ENCODE measurements around the gene SCAMP2.

SCAMP2 gene

DNA sequence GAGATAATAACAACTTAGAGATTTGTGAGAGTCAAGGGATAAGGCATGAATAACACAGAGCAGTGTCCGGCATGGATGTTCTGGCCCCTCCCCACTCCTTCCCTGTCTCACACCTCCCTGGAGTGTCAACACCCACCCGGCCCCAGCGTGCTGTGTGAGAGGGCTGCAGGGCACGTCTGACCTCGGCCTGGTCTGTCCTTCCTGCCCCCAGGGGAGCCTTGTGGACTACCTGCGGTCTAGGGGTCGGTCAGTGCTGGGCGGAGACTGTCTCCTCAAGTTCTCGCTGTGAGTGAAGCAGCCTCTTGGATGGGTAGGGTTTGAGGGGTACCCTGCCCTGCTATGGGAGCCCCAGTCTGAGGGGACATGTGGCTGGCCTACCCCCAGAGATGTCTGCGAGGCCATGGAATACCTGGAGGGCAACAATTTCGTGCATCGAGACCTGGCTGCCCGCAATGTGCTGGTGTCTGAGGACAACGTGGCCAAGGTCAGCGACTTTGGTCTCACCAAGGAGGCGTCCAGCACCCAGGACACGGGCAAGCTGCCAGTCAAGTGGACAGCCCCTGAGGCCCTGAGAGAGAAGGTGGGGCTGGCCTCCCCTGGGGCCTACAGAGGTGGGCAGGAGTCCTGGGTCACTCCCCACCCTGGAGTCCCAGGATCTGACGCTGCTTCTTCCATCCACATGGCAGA lies 71.7 kb downstream of the SCAMP2 start:
- Histone ChIP-seq H3K27ac (ENCODE audit: low read depth, low read length) (no peak overlapping the region), H3K36me3 (ENCODE audit: control insufficient read depth in 1 of 2, insufficient read depth in 2 of 2, low read length in 2 of 2) (peaks cover 14 to 59% of the 10 kb centered on the region in 2 donors), H3K9ac (ENCODE audit: low read depth in 1 of 2, low read length in 2 of 2) (no peak overlapping the region), H3K27me3 (ENCODE audit: control insufficient read depth in 1 of 2, insufficient read depth in 2 of 2, low read length in 2 of 2) (no peaks in the 10 kb centered on the region), H3K4me1 (ENCODE audit: control insufficient read depth in 1 of 2, insufficient read depth in 2 of 2, low read length in 2 of 2) (peaks cover 32 to 35% of the 10 kb centered on the region in 2 donors), H3K4me3 (ENCODE audit: low read depth in 1 of 2, low read length in 2 of 2) (no peak overlapping the region), H3K9me3 (ENCODE audit: control insufficient read depth in 1 of 2, low read length in 2 of 2) (no peaks in the 10 kb centered on the region)

GRCh38 chr15:74800559-74801094 lies 72.5 kb downstream of the SCAMP2 start:
- Histone ChIP-seq H3K36me3 (ENCODE audit: control insufficient read depth in 1 of 2, insufficient read depth in 2 of 2, low read length in 2 of 2) (peaks cover 14 to 59% of the 10 kb centered on the region in 2 donors), H3K27ac (ENCODE audit: low read depth, low read length) (no peak overlapping the region), H3K27me3 (ENCODE audit: control insufficient read depth in 1 of 2, insufficient read depth in 2 of 2, low read length in 2 of 2) (no peaks in the 10 kb centered on the region), H3K4me3 (ENCODE audit: low read depth in 1 of 2, low read length in 2 of 2) (no peak overlapping the region), H3K9ac (ENCODE audit: low read depth in 1 of 2, low read length in 2 of 2) (no peak overlapping the region), H3K4me1 (ENCODE audit: control insufficient read depth in 1 of 2, insufficient read depth in 2 of 2, low read length in 2 of 2) (peaks cover 32 to 35% of the 10 kb centered on the region in 2 donors), H3K9me3 (ENCODE audit: control insufficient read depth in 1 of 2, low read length in 2 of 2) (no peaks in the 10 kb centered on the region)

DNA sequence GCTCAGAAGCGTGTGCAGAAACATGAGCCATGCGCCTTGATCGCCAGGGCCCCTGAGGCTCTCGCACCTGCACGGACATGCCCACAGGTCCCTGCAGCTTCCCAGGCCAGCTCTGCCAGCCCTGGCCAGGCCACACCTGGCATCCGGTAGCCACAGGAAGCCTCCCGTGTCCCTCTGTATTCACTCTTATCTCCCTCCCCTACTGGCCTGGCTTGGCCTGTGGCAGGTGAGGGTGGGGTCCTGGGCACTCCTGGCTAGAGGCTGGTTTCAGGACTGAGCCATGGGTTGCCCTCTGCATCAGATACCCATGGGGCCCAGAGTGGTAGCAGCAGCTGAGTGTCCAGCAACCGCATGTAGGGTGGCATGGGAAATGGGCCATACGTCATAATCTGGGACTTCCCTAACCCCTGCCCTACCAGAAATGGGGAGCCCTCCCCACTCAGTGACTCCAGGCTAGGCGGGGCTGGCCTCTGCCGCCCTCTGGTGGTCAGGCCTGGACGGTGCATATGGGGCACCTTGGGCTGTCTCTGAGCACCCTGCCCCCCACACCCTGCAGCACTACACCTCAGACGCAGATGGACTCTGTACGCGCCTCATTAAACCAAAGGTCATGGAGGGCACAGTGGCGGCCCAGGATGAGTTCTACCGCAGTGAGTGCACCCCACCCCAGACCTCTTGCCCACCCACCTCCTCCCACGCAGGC lies 73.2 kb downstream of the SCAMP2 start:
- Histone ChIP-seq H3K9me3 (ENCODE audit: control insufficient read depth in 1 of 2, low read length in 2 of 2) (no peaks in the 10 kb centered on the region), H3K27ac (ENCODE audit: low read depth, low read length) (peak overlapping the region; percentile 28), H3K4me1 (ENCODE audit: control insufficient read depth in 1 of 2, insufficient read depth in 2 of 2, low read length in 2 of 2) (peaks cover 33 to 41% of the 10 kb centered on the region in 2 donors), H3K36me3 (ENCODE audit: control insufficient read depth in 1 of 2, insufficient read depth in 2 of 2, low read length in 2 of 2) (peaks cover 14 to 59% of the 10 kb centered on the region in 2 donors), H3K9ac (ENCODE audit: low read depth in 1 of 2, low read length in 2 of 2) (peak overlapping the region in 1 of 2 donors; percentile 39), H3K4me3 (ENCODE audit: low read depth in 1 of 2, low read length in 2 of 2) (no peak overlapping the region), H3K27me3 (ENCODE audit: control insufficient read depth in 1 of 2, insufficient read depth in 2 of 2, low read length in 2 of 2) (no peaks in the 10 kb centered on the region)

- no peaks in the 10 kb centered on the region for H3K9me3 ChIP-seq (ENCODE audit: control insufficient read depth in 1 of 2, low read length in 2 of 2)
- H3K4me1 ChIP-seq (ENCODE audit: control insufficient read depth in 1 of 2, insufficient read depth in 2 of 2, low read length in 2 of 2), result peaks cover 36 to 48% of the 10 kb centered on the region in 2 donors
- peak overlapping the region in 1 of 2 donors; percentile 2 for H3K9ac ChIP-seq (ENCODE audit: low read depth in 1 of 2, low read length in 2 of 2)
- no peaks in the 10 kb centered on the region for H3K27me3 ChIP-seq (ENCODE audit: control insufficient read depth in 1 of 2, insufficient read depth in 2 of 2, low read length in 2 of 2)
- H3K4me3 ChIP-seq (ENCODE audit: low read depth in 1 of 2, low read length in 2 of 2), result no peak overlapping the region
- peak overlapping the region; percentile 28 for H3K27ac ChIP-seq (ENCODE audit: low read depth, low read length)
- H3K36me3 ChIP-seq (ENCODE audit: control insufficient read depth in 1 of 2, insufficient read depth in 2 of 2, low read length in 2 of 2), result peaks cover 14 to 59% of the 10 kb centered on the region in 2 donors
These were observed 73.8 kb downstream of the SCAMP2 start for GRCh38 chr15:74799255-74799855.

- Histone ChIP-seq H3K9ac (ENCODE audit: low read depth in 1 of 2, low read length in 2 of 2) (no peak overlapping the region), H3K36me3 (ENCODE audit: control insufficient read depth in 1 of 2, insufficient read depth in 2 of 2, low read length in 2 of 2) (peaks cover 13 to 52% of the 10 kb centered on the region in 2 donors), H3K27ac (ENCODE audit: low read depth, low read length) (no peak overlapping the region), H3K9me3 (ENCODE audit: control insufficient read depth in 1 of 2, low read length in 2 of 2) (no peaks in the 10 kb centered on the region), H3K27me3 (ENCODE audit: control insufficient read depth in 1 of 2, insufficient read depth in 2 of 2, low read length in 2 of 2) (no peaks in the 10 kb centered on the region), H3K4me1 (ENCODE audit: control insufficient read depth in 1 of 2, insufficient read depth in 2 of 2, low read length in 2 of 2) (peaks cover 36 to 52% of the 10 kb centered on the region in 2 donors), H3K4me3 (ENCODE audit: low read depth in 1 of 2, low read length in 2 of 2) (no peak overlapping the region)
These were observed 74.5 kb downstream of the SCAMP2 start for GRCh38 chr15:74798388-74799254.

GRCh38 chr15:74795966-74796625 lies 77.1 kb downstream of the SCAMP2 start:
- Histone ChIP-seq H3K9ac (ENCODE audit: low read depth in 1 of 2, low read length in 2 of 2) (no peak overlapping the region), H3K4me1 (ENCODE audit: control insufficient read depth in 1 of 2, insufficient read depth in 2 of 2, low read length in 2 of 2) (peaks cover 60 to 76% of the 10 kb centered on the region in 2 donors), H3K4me3 (ENCODE audit: low read depth in 1 of 2, low read length in 2 of 2) (no peak overlapping the region), H3K27me3 (ENCODE audit: control insufficient read depth in 1 of 2, insufficient read depth in 2 of 2, low read length in 2 of 2) (no peaks in the 10 kb centered on the region), H3K9me3 (ENCODE audit: control insufficient read depth in 1 of 2, low read length in 2 of 2) (no peaks in the 10 kb centered on the region), H3K27ac (ENCODE audit: low read depth, low read length) (no peak overlapping the region), H3K36me3 (ENCODE audit: control insufficient read depth in 1 of 2, insufficient read depth in 2 of 2, low read length in 2 of 2) (peaks cover 5 to 38% of the 10 kb centered on the region in 2 donors)

DNA sequence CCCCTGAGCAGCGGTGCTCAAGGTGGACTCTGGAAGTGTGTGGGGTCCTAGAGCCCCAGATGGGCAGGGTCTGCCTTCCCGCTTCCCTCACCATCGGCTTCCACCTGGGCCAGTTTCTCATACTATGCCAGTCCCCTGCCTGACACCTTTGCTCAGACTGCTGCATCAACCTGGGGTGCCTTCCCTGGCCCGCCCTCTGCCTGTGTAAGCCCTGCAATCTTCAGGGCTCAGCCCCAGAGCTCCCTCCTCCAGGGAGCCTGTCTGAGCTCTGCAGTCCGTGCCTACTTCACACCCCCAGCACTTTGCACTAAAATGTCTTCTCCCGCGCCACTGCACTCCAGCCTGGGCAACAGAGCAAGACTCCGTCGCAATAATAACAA lies 78.2 kb downstream of the SCAMP2 start:
- H3K9me3 ChIP-seq (ENCODE audit: control insufficient read depth in 1 of 2, low read length in 2 of 2), result no peaks in the 10 kb centered on the region
- no peak overlapping the region for H3K4me3 ChIP-seq (ENCODE audit: low read depth in 1 of 2, low read length in 2 of 2)
- H3K9ac ChIP-seq (ENCODE audit: low read depth in 1 of 2, low read length in 2 of 2), result no peak overlapping the region
- H3K27ac ChIP-seq (ENCODE audit: low read depth, low read length), result no peak overlapping the region
- no peaks in the 10 kb centered on the region for H3K27me3 ChIP-seq (ENCODE audit: control insufficient read depth in 1 of 2, insufficient read depth in 2 of 2, low read length in 2 of 2)
- H3K4me1 ChIP-seq (ENCODE audit: control insufficient read depth in 1 of 2, insufficient read depth in 2 of 2, low read length in 2 of 2), result peaks cover 64 to 78% of the 10 kb centered on the region in 2 donors
- peaks cover 5 to 30% of the 10 kb centered on the region in 2 donors for H3K36me3 ChIP-seq (ENCODE audit: control insufficient read depth in 1 of 2, insufficient read depth in 2 of 2, low read length in 2 of 2)

DNA sequence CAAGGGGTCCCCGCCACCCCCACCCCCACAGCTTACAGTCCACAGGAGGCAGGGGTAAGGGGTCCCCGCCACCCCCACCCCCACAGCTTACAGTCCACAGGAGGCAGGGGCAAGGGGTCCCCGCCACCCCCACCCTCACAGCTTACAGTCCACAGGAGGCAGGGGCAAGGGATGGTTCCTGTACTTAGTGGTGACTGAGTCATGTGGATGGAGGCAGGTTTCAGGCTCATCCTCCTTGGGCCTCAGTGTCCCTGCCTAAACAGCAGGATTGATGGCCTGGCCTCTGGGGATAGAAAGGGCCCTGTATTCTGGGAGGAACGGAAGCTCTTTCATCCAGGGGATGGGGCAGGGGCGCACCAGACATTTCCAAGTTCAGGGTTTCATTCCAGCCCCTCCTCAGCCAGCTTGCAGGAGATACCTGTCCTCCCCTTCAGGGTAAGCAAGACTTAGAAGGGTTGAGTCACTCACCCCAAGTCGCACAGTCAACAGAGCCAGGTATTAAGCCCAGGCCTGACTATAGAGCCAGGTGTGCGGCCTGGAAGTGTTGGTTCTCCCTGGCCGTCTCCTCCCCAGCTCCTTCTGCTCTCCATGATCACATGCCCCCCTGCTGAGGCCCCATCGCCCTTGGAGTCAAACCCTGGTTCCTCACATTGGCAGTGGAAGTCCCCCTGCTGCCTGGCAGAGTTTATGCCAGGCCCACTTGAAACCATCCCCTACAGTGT lies 78.8 kb downstream of the SCAMP2 start:
- H3K27me3 ChIP-seq (ENCODE audit: control insufficient read depth in 1 of 2, insufficient read depth in 2 of 2, low read length in 2 of 2), result no peaks in the 10 kb centered on the region
- peaks cover 64 to 78% of the 10 kb centered on the region in 2 donors for H3K4me1 ChIP-seq (ENCODE audit: control insufficient read depth in 1 of 2, insufficient read depth in 2 of 2, low read length in 2 of 2)
- no peak overlapping the region for H3K4me3 ChIP-seq (ENCODE audit: low read depth in 1 of 2, low read length in 2 of 2)
- H3K27ac ChIP-seq (ENCODE audit: low read depth, low read length), result no peak overlapping the region
- H3K9me3 ChIP-seq (ENCODE audit: control insufficient read depth in 1 of 2, low read length in 2 of 2), result no peaks in the 10 kb centered on the region
- peaks cover 3 to 25% of the 10 kb centered on the region in 2 donors for H3K36me3 ChIP-seq (ENCODE audit: control insufficient read depth in 1 of 2, insufficient read depth in 2 of 2, low read length in 2 of 2)
- H3K9ac ChIP-seq (ENCODE audit: low read depth in 1 of 2, low read length in 2 of 2), result no peak overlapping the region

Measured in duodenal mucosa (tissue), 2 donors.